Inferior parietal cortex (tissue), 1 donor: ENCODE results near the gene RNF213.
"Not testable (repeated sequence)": the region's sequence is repeated elsewhere in the genome, so short reads cannot be mapped to it uniquely, and the experiment has no call there.

Experiments used
- DNase-seq: peaks from one replicate; pipeline ENCODE4 v3.0.0-alpha.2; 2016; ENCODE audit errors: extremely low spot score

RNF213 gene

DNA sequence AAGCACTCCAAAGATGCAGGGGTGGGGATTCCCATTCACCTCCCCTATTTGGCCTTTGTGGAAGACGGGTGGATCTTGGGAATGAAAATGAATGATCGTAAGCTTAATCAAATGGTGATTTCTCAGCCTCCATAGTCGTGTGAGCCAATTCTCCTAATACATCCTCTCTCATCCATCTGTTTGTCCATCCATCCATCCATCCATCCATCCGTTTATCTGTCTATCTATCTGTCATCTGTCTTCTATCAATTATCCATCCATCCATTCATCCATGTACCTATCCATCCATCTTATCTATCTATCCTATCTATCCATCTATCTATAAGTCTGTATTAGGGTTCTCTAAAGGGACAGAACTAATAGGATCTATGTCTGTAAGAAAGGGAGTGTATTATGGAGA, 7.8 kb downstream of the RNF213 start:
- no peak for DNase-seq

DNA sequence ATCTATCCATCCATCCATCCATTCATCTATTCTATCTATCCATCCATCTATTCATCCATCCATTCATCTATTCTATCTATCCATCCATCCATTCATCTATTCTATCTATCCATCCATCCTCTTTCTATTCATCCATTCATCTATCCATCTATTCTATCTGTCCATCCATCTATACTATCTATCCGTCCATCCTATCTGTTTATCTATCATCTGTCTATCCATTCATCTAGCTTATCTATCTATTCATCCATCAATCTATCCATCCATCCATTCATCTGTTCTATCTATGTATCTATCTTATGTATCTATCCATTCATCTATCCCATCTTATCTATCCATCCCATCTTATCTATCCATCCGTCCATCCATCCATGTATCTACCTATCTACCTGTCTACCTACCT, 8.8 kb downstream of the RNF213 start:
- DNase-seq = no peak

DNA sequence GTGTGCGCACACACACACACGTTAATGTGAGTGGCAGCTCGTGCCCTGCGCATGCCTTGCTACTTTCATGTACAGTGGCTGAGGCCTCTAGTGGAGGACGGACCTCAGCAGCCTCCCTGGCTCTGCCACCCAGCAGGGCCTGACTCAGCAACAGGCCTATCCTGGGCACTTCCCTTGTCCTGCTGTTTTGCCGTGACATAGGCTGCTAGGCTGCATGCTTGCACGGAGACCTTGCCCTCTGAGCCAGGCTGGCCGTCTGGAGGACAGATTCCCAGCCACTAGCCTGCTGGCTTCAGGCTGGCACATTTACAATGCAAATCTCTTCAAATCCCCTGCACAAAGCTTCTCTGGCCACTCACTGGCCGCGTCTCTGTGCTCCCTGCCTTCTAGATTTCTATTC, 9.5 kb downstream of the RNF213 start:
- no peak for DNase-seq

DNA sequence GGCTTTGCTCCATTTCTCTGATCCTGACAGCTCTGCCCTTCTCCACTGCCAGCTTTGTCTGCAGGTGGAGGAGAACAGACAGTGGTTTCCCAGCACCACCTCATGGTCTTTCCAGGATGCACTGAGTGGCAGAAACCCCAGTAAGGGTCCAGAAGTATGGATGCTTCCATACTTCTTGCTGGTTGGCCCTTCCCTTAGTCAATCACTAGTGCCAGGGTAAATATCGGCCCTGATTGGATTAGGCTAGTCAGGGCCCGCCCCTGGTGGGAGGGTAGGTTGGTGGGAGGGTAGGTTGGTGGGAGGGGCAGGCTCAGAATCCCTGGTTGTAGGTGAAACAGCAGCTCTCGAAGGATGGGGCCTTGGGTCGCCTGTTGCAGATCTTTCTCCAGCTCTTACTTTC, 10.2 kb downstream of the RNF213 start:
- no peak for DNase-seq

DNA sequence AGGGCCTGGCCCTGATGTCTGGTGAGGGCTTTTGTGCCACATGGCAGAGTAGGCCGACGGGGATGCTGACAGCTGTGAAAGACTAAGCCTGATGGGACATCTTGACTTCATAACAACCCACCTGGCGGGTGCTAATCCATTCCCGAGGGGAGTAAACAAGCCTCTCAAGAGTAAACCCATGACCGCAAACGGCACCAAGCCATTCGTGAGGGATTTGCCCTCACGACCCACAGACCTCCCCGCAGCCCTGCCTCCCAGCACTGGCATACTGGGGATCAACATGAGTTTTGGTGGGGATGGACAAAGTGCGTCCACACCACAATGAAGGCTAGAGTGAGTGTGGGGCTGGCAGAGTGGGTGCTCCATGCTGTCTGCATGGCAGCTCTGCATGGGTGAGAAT, 11.7 kb downstream of the RNF213 start:
- DNase-seq = no peak

DNA sequence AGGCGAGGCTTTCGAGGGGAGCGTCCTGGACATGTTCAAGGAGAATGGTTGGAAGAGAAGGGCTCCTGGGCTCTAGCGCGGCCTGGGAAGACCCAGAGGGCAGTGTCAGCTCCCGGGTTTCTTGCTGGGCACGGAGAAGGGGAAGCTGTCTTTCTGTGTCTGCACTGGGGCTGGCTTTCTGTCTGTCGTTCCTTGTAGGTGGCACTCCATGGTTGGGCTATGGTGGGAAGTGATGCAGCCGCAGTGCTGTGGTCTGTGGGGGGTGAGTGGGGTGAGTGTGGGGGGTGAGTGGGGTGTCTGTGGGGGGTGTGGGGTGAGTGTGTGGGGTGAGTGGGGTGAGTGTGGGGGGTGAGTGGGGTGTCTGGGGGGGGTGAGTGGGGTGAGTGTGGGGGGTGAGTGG, 13.7 kb downstream of the RNF213 start:
- no peak for DNase-seq

DNA sequence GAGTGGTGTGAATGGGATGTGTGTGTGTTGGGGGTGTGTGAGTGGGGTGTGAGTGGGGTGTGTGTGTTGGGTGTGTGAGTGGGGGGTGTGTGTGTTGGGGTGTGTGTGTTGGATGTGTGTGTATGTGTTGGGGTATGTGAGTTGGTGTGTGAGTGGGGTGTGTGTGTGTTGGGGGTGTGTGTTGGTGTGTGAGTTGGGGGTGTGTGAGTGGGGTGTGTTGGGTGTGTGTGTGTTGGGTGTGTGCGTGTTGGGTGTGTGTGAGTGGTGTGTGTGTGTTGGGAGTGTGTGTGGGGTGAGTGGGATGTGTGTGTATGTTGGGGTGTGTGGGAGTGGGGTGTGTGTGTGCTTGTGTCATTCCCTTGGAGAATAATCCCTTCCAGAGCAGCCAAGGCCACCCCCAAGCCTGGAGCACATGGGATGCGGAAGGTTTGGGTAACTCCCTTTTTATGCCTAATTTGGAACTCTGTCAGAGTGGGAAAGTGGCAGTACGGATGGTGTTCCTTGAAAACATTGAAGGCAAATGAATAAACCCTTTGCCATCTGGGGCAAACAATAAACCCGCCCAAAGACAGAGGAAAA, 14.3 kb downstream of the RNF213 start:
- DNase-seq = no peak

DNA sequence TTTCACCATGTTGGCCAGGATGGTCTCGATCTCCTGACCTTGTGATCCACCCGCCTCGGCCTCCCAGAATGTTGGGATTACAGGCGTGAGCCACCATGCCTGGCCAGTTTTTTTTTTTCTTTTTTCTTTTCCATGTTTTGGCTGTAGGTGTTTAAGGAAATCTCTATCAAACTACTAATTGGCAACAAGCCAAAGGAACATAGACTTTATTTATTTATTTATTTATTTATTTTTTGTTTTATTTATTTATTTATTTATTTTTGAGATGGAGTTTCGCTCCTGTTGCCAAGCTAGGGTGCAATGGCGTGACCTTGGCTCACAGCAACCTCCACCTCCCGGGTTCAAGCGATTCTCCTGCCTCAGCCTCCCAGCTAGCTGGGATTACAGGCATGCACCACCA, 15.2 kb downstream of the RNF213 start:
- not testable (repeated sequence) for DNase-seq

DNA sequence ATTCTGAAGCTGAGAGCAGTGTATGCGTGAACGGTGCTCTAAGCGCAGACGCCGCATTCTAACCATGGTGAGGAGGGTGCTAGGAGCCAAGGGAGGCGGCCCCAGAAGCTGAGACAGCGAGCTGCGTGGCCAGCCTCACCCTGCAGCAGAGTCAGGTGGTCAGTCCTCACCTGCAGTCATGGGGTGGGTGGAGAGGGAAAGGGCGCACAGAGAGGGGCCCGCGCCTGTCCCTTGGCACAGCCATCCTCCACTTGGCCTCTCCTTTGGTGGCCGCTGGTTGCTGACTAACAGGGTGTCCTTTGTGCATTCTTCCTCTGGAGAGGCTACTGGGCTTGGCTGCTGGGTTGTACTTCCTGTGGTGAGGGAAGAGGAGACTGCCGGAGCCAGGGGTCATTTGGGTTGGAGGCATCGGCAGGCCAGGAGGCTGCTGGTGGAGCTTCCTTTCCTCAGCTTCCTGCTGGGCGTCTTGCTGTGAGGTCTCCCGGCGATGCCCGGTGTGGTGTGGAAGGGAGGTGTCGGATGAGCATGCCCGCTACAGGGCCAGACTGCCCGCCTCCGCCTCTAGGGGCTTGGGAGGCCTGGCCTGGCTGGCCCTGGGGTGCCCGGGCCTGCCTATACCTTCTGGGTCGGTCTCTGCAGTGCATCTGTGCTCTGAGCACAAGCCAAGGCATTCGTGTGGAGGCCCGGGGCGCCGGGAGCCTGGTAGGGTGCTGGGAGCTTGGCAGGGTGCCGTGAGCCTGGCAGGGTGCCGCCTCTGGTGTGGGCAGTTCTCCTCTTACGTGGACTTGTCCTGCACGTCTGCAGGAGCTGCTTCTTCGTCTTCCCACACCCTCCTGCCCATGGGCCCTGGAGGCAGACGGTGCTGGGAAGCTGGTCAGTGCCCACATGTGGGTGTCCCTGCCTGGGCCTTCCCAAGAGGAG, 17.4 kb downstream of the RNF213 start:
- DNase-seq = no peak

DNA sequence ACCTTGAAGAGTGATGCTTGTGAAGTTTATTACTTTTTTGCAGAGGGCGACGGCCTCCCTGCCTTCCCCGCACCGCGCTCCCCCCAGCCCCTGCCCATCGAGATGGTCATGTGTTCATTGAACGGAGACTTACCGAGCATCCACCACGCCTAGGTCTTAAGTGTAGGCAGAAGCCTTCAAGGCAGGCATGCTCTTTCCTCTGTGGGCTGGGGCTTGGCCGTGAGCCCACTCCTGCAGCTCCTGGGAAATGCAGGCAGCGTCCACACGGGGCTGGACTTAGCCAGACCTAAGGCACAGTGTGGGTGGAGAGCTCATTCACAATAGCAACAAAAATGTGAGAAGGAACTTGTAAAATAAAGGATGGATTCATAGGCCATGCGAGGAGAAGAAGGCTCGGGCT, 19.2 kb downstream of the RNF213 start:
- DNase-seq = no peak

DNA sequence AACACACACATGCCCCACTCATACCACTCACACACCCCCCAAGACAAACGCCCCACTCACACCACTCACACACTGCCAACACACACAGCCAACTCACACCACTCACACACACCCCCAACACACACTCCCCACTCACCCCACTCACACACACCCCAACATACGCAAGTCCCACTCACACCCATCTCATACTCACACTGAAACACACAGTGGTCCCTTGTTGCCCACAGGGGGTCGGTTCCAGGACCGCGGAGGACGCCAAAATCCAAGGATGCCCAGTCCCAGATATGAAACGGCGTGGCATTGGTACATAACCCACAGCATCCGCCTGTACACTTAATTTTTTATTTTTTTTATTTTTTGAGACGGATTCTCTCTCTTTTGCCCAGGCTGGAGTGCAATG, 20.9 kb downstream of the RNF213 start:
- DNase-seq = no peak

DNA sequence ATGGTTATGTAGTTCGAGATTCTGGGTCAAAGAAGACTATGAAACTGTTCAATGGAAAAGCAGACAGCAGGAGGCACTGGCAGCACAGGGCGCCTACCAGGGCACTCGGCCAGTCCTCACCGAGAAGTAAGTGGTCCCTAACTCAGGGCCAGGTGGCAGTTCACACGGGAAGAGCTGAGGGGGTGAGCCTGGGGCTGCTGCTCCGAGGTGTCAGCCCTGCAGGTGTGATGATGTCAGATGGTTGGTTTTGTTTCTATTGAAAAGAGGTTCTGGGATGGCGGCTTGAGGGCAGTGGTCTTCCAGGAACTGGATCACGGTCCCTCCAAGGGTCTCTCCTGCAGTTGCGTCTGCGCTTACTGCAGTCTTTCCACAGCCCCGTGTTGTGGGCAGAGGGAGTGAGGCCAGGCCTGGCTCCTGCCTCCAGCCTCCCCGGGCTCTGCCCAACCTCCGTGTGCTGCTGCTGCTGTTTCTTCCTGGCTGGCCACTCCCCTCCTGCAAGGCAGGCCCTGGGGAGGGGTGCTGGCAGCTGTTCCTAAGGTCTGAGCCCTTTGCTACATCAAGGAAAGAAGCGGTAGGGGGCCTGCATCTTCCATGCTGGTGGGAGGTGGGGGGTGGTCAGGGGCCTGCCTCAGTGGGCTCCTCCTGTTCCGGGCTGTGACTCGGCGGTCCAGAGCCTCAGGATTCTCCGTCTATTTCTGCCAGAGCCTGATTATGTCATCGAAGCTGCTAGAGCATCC, 22.6 kb downstream of the RNF213 start:
- no peak for DNase-seq

DNA sequence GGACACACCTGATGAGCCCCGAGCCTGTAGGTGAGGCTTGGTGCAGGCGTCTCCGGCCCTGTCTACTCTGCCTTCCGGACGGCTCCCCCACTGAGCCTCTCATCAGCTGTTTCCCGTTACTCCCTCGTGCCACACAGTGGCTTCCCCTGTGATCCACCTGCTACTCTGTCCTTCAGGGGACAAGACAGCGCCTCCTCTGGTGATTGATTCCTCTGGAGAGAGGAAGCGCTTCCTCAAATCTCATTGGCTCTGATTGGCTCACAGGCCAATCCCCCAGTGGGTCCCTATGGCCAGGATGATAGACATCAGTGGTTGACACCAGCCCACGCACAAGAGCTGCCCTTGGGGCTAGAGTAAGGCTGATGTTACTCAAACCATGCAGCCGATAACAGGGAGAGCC, 24.0 kb downstream of the RNF213 start:
- no peak for DNase-seq

DNA sequence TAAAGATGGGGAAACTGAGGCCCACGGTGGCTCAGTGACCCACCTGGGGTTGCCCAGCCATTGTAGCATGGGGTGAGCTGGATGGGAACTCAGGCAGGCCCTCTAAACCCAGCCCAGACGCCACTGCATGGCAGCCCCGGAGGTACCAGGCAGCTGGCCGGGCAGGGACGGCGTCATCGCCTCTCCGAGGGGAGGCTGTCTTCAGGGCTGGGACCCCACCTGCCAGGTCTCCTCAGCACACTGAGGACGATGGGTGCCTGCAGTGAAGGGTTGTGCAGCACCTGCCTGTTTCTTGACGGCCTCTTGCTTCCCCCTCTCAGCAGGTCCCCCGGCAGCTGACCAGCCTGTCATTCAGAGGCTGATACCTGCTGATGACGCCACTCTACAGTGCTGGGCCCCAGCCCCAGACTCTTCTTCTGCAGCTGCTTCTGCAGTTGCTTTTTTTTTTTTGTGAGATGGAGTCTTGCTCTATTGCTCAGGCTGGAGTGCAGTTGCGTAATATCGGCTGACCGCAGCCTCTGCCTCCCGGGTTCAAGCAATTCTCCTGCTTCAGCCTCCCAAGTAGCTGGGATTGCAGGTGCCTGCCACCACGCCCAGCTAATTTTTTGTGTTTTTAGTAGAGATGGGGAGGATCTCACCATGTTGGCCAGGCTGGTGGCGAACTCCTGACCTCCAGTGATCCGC, 24.7 kb downstream of the RNF213 start:
- DNase-seq = no peak

DNA sequence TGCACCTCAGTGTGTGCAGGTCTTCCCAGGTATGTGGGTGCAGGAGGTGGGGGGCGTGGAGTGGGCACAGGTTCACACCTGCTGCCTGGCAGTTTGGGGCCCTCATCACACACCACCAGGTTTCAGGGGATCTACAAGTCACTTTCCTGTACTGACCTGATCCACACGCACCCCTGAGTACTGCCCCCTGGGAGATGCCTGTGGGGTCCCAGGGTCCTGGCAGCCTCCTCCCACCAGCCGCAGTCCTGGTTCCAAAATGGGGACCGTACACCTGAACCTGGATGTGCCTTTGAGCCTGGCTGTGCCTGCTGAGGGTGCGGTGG, 25.9 kb downstream of the RNF213 start:
- DNase-seq = no peak

DNA sequence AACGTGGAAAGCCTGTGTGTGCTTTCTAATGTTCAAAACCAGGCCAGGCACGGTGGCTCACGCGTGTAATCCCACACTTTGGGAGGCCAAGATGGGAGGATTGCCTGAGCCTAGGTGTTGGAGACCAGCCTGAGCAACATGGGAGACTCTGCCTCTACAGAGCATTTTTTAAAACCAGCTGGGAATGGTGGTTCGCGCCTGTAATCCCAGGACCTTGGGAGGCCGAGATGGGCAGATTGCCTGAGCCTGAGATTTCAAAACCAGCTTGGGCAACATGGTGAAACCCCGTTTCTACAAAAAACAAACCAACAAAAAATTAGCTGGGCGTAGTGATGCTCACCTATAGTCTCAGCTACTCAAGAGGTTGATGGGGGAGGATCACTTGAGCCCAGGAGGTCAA, 26.4 kb downstream of the RNF213 start:
- DNase-seq = no peak

DNA sequence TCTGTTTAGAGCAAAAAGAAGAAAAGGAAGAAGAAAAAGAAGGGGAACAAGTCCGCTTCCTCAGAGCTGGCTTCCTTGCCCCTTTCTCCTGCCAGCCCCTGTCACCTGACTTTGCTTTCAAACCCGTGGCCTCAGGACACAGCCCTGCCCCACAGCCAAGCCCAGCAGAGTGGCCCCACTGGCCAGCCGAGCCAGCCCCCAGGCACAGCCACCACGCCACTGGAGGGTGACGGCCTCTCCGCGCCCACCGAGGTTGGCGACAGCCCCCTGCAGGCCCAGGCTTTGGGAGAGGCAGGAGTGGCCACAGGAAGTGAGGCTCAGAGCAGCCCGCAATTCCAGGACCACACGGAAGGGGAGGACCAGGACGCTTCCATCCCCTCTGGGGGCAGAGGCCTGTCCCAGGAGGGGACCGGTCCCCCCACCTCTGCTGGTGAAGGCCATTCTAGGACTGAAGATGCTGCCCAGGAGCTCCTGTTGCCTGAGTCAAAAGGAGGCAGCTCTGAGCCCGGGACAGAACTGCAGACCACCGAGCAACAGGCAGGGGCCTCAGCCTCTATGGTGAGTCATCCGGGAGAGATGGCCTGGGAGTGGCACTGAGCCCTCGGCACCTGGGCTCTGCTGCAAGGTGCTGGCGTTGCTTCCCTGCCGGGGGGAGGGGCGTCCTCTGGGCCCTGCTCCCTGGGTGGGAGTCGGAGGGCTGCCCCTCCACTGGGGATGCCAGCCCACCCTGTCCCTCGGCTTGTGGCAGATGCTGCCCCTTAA, 27.3 kb downstream of the RNF213 start:
- DNase-seq = no peak

DNA sequence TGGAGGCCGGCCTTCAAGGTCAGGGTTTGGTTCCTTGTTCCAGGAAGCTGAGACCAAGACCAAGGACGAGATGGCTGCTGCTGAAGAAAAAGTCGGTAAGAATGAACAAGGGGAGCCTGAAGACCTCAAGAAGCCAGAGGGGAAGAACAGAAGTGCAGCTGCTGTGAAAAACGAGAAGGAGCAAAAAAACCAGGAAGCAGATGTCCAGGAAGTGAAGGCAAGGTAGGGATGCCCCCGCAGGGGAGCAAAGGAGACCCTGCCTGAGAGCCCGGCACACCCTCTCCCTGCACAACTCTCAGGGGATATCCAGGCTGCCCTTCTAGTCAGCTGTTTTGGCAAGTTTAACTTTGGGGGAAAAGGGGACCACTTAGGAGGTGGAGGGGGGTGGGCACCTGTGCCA, 29.0 kb downstream of the RNF213 start:
- DNase-seq = no peak

DNA sequence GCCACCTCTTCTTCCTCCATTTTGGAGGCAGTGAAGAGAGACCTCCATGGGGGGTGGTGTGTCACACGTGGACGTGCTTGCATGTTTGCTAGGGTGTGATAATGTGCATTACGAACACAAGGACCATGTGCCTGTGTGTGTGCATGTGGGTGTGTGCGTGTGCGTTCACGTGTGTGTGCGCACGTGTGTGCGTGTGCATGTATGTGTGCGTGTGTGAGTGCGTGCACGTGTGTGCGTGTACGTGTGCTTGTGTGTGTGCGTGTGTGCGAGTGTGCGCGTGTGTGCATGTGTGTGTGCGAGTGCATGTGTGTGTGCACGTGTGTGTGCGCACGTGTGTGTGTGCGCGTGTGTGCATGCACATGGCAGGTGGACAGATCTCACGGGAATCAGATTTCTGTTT, 29.5 kb downstream of the RNF213 start:
- DNase-seq = no peak

DNA sequence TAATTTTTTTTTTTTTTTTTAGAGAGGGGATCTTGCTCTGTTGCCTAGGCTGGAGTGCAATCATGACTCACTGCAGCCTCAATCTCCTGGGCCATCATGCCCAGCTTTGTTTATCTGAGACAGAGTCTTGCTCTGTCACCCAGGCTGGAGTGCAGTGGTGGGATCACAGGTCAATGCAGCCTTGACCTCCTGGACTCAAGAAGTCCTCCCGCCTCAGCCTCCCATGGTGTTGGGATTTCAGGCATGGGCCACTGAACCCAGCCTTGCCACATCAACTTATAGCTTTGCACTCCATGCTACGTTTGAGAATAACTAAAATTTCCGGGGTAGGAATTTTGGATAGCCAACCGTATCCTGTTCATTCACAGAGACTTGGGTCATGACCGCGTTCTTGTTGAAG, 30.6 kb downstream of the RNF213 start:
- DNase-seq = no peak

DNA sequence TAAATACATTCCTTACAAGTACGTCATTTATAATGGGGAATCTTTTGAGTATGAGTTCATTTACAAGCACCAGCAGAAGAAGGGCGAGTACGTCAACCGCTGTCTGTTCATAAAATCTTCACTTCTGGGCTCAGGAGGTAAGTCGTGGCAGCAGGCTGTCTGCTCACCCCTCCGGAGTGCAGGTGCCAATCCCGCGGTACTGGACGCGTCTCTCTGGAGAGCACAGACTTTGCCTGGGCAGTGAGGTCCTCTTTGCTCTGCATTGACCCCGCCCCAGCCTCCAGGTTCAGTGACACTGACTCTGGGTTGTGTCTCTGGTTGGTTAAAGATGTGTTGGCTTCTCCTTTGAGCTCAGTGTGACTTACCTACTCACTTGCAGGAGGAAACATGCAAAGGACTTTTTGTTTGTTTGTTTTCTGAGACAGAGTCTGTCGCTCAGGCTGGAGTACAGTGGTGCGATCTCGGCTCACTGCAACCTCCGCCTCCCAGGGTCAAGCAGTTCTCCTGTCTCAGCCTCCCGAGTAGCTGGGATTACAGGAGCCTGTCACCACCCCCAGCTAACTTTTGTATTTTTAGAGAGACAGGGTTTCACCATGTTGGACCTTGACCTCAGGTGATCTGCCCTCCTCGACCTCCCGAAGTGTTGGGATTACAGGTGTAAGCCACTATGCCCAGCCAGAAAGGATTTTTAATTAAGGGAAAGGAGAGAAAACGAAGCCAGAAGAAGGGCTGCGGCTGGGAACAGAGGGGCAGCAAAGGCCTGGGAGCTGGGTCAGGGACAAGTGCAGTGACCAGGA, 31.2 kb downstream of the RNF213 start:
- DNase-seq = no peak
